A673 (cell line): ENCODE data around the gene SELENON. TPM values are rescaled to one million over a fixed set of nuclear protein-coding genes. Genes with fewer than 3 reads are reported as not detected.

Experiments used
- BruUV-seq: library from RNA; stranded (reverse); fragments of 400-500 nt; replicated peaks from 2 replicates; lab custom pipeline; 2021; lab: Mats Ljungman, UMichigan
- CTCF ChIA-PET: fragments of 300-600 bp; sonication (Branson Sonifier 250); formaldehyde crosslinking; loops from one replicate; lab custom pipeline; 2022; ENCODE audit warnings: antibody characterized with exemption; lab: Charles Lee
- POLR2A ChIA-PET: fragments of 300-600 bp; sonication (Branson Sonifier 250); formaldehyde crosslinking; loops from one replicate; lab custom pipeline; 2022; ENCODE audit warnings: antibody characterized with exemption; ENCODE audit not compliant: low non-redundant PET; lab: Charles Lee
- DNase-seq: peaks from one replicate; pipeline ENCODE4 v3.0.0-alpha.2; 2015; ENCODE audit warnings: low spot score
- H3K27ac ChIP-seq: fragments of 200-600 bp; sonication (generic); 2 replicates; pipeline ENCODE4 v1.5.1; 2016; ENCODE audit warnings: mixed run types, low read depth, mild to moderate bottlenecking, mixed read lengths, antibody characterized with exemption, low read length; ENCODE audit not compliant: poor library complexity, severe bottlenecking
- H3K27me3 ChIP-seq: fragments of 200-600 bp; sonication (generic); replicated peaks from 2 replicates; pipeline ENCODE4 v1.6.1; 2017; ENCODE audit warnings: mixed run types, low read depth, mild to moderate bottlenecking, mixed read lengths, antibody characterized with exemption, low read length; ENCODE audit not compliant: insufficient read depth, poor library complexity
- H3K36me3 ChIP-seq: fragments of 200-600 bp; sonication (generic); 2 replicates; pipeline ENCODE4 v1.6.1; 2016; ENCODE audit warnings: mixed run types, mild to moderate bottlenecking, mixed read lengths, antibody characterized with exemption, low read length; ENCODE audit not compliant: insufficient read depth, poor library complexity, severe bottlenecking
- H3K4me1 ChIP-seq: fragments of 200-600 bp; sonication (generic); 2 replicates; pipeline ENCODE4 v1.6.1; 2017; ENCODE audit warnings: mixed run types, mild to moderate bottlenecking, mixed read lengths, antibody characterized with exemption, low read length; ENCODE audit not compliant: insufficient read depth, poor library complexity, severe bottlenecking
- H3K4me3 ChIP-seq: fragments of 200-600 bp; sonication (generic); 2 replicates; pipeline ENCODE4 v1.5.1; 2016; ENCODE audit warnings: low read depth, mixed run types, mild to moderate bottlenecking, mixed read lengths, low read length; ENCODE audit not compliant: poor library complexity, severe bottlenecking
- H3K9me3 ChIP-seq: fragments of 200-600 bp; sonication (generic); 2 replicates; pipeline ENCODE4 v1.6.1; 2016; ENCODE audit warnings: mixed run types, low read depth, mild to moderate bottlenecking, mixed read lengths, antibody characterized with exemption, low read length; ENCODE audit not compliant: poor library complexity, severe bottlenecking
- EZH2 ChIP-seq: fragments of 200-600 bp; sonication (generic); IDR thresholded peaks from 2 replicates; pipeline ENCODE4 v1.6.1; 2017; ENCODE audit warnings: borderline replicate concordance, low read depth, mild to moderate bottlenecking, mixed read lengths, antibody characterized with exemption, low read length; ENCODE audit not compliant: poor library complexity, severe bottlenecking
- intact Hi-C: fragments of 100-400 bp; cut with micrococcal nuclease; formaldehyde crosslinking; loops from one replicate; pipeline ENCODE4 v1.10.0; 2022; ENCODE audit not compliant: unreplicated experiment
- total RNA-seq: library from RNA; stranded (reverse); gene quantifications from 2 replicates; pipeline ENCODE4 v1.2.3, GENCODE V29; 2021
- TF ChIP-seq, protein P1 (sequence below): fragments of 300-800, 200-600 bp; sonication (generic); conservative IDR thresholded peaks from 2 replicates; pipeline ENCODE4 v1.5.1; 2017; ENCODE audit warnings: low read depth, mild to moderate bottlenecking, antibody characterized with exemption, low read length, moderate library complexity, mixed read lengths

SELENON gene
- total RNA-seq, 1 experiment from 2014 or later = 50.4 TPM

DNA sequence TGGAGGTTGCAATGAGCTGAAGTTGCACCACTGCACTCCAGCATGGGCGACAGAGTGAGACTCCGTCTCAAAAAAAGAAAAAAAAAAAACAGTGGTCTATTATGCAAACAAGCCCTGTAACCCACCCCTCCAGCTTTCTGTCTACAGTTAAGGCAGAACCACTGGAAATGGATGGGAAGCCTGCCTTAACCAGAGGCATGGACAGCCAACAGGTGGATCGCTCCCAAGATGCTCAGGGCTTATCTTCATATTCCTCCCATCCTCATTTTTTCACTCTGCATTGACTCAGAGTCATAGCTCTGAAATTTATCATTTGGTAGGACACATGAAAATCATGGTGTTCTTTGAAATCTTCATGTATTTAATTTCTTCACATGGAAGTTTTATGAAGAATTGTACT, 28.5 kb downstream of the SELENON start:
- no TSS peak for BruUV-seq
- peaks cover 67% of the 10 kb centered on the region for H3K36me3 ChIP-seq
- H3K27me3 ChIP-seq = no peaks in the 10 kb centered on the region
- TF ChIP-seq, protein P1, sequence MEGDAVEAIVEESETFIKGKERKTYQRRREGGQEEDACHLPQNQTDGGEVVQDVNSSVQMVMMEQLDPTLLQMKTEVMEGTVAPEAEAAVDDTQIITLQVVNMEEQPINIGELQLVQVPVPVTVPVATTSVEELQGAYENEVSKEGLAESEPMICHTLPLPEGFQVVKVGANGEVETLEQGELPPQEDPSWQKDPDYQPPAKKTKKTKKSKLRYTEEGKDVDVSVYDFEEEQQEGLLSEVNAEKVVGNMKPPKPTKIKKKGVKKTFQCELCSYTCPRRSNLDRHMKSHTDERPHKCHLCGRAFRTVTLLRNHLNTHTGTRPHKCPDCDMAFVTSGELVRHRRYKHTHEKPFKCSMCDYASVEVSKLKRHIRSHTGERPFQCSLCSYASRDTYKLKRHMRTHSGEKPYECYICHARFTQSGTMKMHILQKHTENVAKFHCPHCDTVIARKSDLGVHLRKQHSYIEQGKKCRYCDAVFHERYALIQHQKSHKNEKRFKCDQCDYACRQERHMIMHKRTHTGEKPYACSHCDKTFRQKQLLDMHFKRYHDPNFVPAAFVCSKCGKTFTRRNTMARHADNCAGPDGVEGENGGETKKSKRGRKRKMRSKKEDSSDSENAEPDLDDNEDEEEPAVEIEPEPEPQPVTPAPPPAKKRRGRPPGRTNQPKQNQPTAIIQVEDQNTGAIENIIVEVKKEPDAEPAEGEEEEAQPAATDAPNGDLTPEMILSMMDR = no peak
- no peak for TF ChIP-seq EZH2
- ChIA-PET CTCF (no interaction called here), POLR2A (no interaction called here)
- no peaks in the 10 kb centered on the region for H3K9me3 ChIP-seq
- intact Hi-C loops = no loop called here
- no peak overlapping the region for H3K4me3 ChIP-seq
- peaks cover 7% of the 10 kb centered on the region for H3K4me1 ChIP-seq
- H3K27ac ChIP-seq = no peak overlapping the region
- no peak for DNase-seq

DNA sequence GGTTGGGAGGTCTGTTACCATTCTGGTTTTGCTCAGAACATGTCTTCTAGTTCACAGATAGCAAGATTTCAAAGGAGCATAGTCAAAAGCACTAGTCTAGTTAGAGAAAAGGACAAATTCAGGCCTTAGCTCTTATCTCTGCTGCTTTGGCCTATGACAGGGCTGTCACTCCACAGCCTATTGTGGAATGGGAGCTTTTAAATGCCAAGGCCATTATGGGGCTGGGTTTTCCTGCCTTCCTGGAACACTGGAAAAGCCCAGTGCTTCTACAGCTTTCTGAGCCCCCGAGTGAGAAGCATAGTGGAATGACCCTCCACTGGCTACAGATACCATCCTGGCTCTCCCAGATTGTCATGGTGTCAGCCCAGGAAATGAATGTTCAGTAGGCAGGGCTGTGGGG, 29.1 kb downstream of the SELENON start:
- TF ChIP-seq, protein P1 = no peak
- TF ChIP-seq EZH2 = no peak
- H3K4me1 ChIP-seq = peaks cover 7% of the 10 kb centered on the region
- ChIA-PET POLR2A (interaction anchor here (0.6 kb wide), 1 partner anchor 13 kb away, joined by 3 read pairs; no protein-coding TSS in a partner anchor), CTCF (no interaction called here)
- intact Hi-C loops = no loop called here
- peaks cover 72% of the 10 kb centered on the region for H3K36me3 ChIP-seq
- H3K4me3 ChIP-seq = no peak overlapping the region
- no peaks in the 10 kb centered on the region for H3K27me3 ChIP-seq
- no peak overlapping the region for H3K27ac ChIP-seq
- no TSS peak for BruUV-seq
- no peak for DNase-seq
- no peaks in the 10 kb centered on the region for H3K9me3 ChIP-seq

DNA sequence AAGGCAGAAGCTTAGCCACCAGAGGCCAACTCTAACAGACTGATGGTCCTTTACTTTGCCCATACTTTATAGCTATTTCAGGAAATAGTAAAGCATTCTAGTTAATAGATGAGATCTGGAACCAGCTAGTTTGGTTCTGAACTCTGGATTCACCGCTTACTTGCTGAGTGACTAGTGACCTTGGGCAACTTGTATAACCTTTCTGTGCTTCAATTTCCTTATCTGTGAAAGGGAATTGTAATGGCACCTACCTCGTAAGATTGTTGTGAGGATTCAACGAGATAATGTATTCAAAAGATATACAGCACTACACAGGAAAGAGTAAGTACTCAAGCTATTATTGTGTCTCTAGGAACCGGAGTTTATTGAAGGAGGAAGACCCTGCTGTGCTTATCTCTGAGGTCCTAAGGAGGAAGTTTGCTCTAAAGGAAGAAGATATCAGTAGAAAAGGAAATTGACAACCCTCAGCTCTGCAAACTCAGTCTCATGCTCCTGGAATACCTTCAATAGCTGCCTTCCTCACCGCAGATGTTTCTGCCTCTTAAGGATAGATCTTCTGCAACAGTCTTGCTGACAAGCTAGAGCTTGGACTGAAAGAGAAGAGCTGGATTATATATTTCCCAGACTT, 31.7 kb downstream of the SELENON start:
- POLR2A ChIA-PET = no interaction called here
- H3K4me1 ChIP-seq = peaks cover 10% of the 10 kb centered on the region
- no peaks in the 10 kb centered on the region for H3K9me3 ChIP-seq
- H3K27ac ChIP-seq = peak overlapping the region; percentile 9
- CTCF ChIA-PET = no interaction called here
- DNase-seq = peak; percentile 50
- TF ChIP-seq EZH2 = no peak
- TF ChIP-seq, protein P1 = no peak
- BruUV-seq = no TSS peak
- peaks cover 94% of the 10 kb centered on the region for H3K36me3 ChIP-seq
- intact Hi-C loops = loop anchor here (10.0 kb wide), 1 partner anchor 163 kb away; the partner anchor contains the start of gene PAFAH2
- H3K4me3 ChIP-seq = no peak overlapping the region
- no peaks in the 10 kb centered on the region for H3K27me3 ChIP-seq
